ENCODE results near the gene SLAMF1. TPM values are rescaled to one million over a fixed set of nuclear protein-coding genes. Genes with fewer than 3 reads are reported as not detected.
"Not testable (repeated sequence)": the region's sequence is repeated elsewhere in the genome, so short reads cannot be mapped to it uniquely, and the experiment has no call there.

SLAMF1 gene
- total RNA-seq, 2 donors from 2014 or later: not detected

DNA sequence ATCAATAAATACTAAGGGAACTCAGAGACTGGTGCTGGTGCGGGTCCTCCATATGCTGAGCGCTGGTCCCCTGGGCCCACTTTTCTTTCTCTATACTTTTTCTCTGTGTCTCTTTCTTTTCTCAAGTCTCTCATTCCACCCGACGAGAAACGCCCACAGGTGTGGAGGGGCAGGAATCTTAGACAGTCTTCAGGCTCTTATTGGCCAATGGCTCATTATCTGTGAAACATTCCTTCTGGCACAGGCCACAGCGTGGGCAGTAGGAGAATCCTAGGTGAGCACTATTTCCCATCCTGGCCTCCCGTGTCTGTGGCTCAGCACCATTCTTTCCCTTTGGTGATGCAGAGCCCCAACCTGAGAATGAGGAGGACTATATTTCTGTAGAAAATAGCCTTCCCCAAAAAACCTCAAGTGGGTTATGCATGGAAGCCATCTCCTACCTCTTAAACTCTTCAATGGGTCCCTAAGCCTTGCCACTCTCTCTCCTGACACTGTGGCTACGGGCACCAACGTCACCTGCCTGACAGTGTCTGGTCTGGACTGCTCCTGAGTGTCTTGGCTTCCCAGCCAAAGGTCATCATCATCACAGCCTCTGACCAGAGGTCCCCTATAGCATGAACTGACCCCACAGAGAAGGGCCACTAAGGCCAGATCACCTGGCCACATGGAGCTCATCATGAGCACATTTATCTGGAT is 6.2 kb upstream of the SLAMF1 start:
- Histone ChIP-seq H3K4me3 (no peak overlapping the region), H3K4me1 (no peaks in the 10 kb centered on the region), H3K36me3 (replicated peaks in 1 of 2; ENCODE audit: insufficient read depth in 1 of 2, low read depth in 2 of 2) (no peaks in the 10 kb centered on the region), H3K27ac (no peak overlapping the region), H3K27me3 (no peaks in the 10 kb centered on the region), H3K9me3 (no peaks in the 10 kb centered on the region)
- intact Hi-C loops (cut with DNase I): no loop called here
- DNase-seq: no peak
- ATAC-seq: no peak
- TF ChIP-seq POLR2A (IDR thresholded peaks at IDR 0.05): no peak
- TF ChIP-seq, protein P1, sequence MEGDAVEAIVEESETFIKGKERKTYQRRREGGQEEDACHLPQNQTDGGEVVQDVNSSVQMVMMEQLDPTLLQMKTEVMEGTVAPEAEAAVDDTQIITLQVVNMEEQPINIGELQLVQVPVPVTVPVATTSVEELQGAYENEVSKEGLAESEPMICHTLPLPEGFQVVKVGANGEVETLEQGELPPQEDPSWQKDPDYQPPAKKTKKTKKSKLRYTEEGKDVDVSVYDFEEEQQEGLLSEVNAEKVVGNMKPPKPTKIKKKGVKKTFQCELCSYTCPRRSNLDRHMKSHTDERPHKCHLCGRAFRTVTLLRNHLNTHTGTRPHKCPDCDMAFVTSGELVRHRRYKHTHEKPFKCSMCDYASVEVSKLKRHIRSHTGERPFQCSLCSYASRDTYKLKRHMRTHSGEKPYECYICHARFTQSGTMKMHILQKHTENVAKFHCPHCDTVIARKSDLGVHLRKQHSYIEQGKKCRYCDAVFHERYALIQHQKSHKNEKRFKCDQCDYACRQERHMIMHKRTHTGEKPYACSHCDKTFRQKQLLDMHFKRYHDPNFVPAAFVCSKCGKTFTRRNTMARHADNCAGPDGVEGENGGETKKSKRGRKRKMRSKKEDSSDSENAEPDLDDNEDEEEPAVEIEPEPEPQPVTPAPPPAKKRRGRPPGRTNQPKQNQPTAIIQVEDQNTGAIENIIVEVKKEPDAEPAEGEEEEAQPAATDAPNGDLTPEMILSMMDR (IDR thresholded peaks at IDR 0.05): no peak
- WGBS, 2 donors: 82 to 85% methylated on average over 8 to 9 of the region's 9 CpGs

DNA sequence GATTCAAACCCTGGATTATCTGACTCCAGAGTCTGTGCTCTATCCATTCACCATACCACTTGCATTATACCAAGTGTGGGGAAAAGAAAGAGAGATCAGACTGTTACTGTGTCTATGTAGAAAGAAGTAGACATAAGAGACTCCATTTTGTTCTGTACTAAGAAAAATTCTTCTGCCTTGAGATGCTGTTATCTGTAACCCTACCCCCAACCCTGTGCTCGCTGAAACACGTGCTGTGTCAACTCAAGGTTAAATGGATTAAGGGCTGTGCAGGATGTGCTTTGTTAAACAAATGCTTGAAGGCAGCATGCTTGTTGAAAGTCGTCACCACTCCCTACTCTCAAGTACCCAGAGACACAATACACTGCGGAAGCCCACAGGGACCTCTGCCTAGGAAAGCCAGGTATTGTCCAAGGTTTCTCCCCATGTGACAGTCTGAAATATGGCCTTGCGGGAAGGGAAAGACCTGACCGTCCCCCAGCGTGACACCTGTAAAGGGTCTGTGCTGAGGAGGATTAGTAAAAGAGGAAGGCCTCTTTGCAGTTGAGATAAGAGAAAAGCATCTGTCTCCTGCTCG is 5.3 kb upstream of the SLAMF1 start:
- H3K4me1 ChIP-seq; ATAC-seq; H3K9me3 ChIP-seq; H3K27ac ChIP-seq; H3K4me3 ChIP-seq; H3K36me3 ChIP-seq (replicated peaks in 1 of 2; ENCODE audit: insufficient read depth in 1 of 2, low read depth in 2 of 2); DNase-seq; H3K27me3 ChIP-seq; intact Hi-C loops (cut with DNase I): not testable (repeated sequence)
- 48 to 55% methylated on average over 8 of the region's 8 CpGs for WGBS, 2 donors

DNA sequence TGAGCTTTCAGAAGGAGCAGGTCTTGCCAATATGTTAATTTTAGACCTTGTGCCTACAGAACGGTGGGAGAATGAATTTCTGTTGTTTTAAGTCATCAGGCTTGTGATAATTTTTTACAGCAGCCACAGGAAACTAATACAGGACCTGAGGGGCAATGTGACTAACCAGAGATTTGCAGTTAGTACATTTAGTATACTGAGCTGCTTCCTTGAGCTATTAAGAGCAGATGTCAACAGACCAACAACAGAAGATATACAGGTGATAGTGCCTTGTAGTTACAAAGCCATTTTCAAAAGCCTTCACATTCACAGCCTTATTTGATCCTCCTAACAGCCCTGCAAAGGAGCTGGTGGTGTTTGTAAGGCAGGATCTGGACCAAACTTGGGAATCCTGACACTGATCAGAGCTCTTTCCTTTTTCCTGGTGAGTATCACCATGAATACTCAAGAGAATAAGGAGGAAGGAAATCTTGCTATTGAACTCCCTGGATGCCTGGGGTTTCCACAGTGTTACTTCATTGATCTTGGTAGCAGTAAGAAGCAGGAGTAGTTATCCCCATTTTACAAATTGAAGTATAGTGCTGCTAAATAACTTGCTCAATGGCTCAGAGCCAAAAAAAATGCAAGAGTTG is 4.7 kb upstream of the SLAMF1 start:
- no peaks in the 10 kb centered on the region for H3K27me3 ChIP-seq
- no peak overlapping the region for H3K27ac ChIP-seq
- DNase-seq (no peak), ATAC-seq (no peak)
- no peak overlapping the region for H3K4me3 ChIP-seq
- H3K36me3 ChIP-seq (replicated peaks in 1 of 2; ENCODE audit: insufficient read depth in 1 of 2, low read depth in 2 of 2): no peaks in the 10 kb centered on the region
- intact Hi-C loops (cut with DNase I): no loop called here
- TF ChIP-seq, protein P1 (IDR thresholded peaks at IDR 0.05): no peak
- TF ChIP-seq POLR2A (IDR thresholded peaks at IDR 0.05): no peak
- H3K9me3 ChIP-seq: no peaks in the 10 kb centered on the region
- 25 to 28% methylated on average over 1 of the region's 1 CpG for WGBS, 2 donors
- H3K4me1 ChIP-seq: no peaks in the 10 kb centered on the region

DNA sequence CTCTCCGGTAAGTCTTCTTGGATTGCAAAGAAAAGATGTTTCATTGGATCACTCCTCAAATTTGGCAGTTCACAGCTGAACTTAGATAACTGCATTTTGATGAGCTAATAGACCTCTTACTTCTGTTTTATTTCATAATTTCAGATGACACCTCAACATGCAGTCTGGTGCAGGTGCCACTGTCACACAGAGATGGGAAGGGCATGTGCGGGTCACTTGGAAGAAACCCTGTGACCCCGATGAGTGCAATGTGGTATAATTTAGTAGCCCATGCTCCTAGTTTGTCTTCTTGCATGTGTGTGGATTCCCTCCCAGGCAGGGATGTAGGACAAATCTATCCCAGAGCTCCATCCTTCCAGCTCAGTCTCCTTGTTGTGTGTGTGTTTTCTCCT is 481 bp upstream of the SLAMF1 start:
- Histone ChIP-seq H3K9me3 (no peaks in the 10 kb centered on the region), H3K36me3 (replicated peaks in 1 of 2; ENCODE audit: insufficient read depth in 1 of 2, low read depth in 2 of 2) (no peaks in the 10 kb centered on the region), H3K4me3 (no peak overlapping the region), H3K27ac (no peak overlapping the region), H3K4me1 (peaks cover 13% of the 10 kb centered on the region), H3K27me3 (no peaks in the 10 kb centered on the region)
- 84 to 85% methylated on average over 3 of the region's 3 CpGs for WGBS, 2 donors
- intact Hi-C loops (cut with DNase I): no loop called here
- ATAC-seq (no peak), DNase-seq (no peak)
- TF ChIP-seq POLR2A (IDR thresholded peaks at IDR 0.05): no peak
- TF ChIP-seq, protein P1 (IDR thresholded peaks at IDR 0.05): no peak

DNA sequence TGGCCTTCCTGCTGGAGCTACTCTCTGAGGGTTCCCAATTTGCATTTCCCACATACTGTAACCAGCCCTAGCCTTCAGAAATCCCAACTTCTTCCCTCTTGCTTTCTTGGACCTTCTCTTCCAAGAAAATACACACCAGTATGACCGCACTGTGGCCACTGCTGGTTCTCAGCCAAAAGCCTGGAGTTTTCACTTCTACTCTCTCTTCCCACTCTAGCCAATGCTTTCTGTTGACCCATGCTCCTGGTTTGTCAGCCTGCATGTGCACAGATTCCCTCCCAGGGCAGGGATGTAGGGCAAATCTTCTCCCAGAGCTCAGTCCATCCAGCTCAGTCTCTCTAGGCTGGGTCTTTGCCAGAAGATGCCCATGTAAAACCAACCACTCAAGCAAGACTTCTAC is 664 bp downstream of the SLAMF1 start:
- Histone ChIP-seq H3K27me3 (no peaks in the 10 kb centered on the region), H3K36me3 (replicated peaks in 1 of 2; ENCODE audit: insufficient read depth in 1 of 2, low read depth in 2 of 2) (no peaks in the 10 kb centered on the region), H3K4me1 (peaks cover 13% of the 10 kb centered on the region), H3K4me3 (no peak overlapping the region), H3K9me3 (no peaks in the 10 kb centered on the region), H3K27ac (no peak overlapping the region)
- 42 to 64% methylated on average over 1 of the region's 1 CpG for WGBS, 2 donors
- DNase-seq (no peak), ATAC-seq (no peak)
- TF ChIP-seq POLR2A (IDR thresholded peaks at IDR 0.05): no peak
- TF ChIP-seq, protein P1 (IDR thresholded peaks at IDR 0.05): no peak
- intact Hi-C loops (cut with DNase I): no loop called here

Measured in body of pancreas (tissue), 4 donors.